ENCODE measurements around the gene DYSF.

The DYSF gene

GRCh38 chr2:71716697-71717624 lies 263.6 kb downstream of the DYSF start:
- DNase-seq: no peak

GRCh38 chr2:71718686-71719085 lies 265.3 kb downstream of the DYSF start:
- DNase-seq: no peak

- DNase-seq: no peak
Measured at GRCh38 chr2:71719520-71720282, 266.3 kb downstream of the DYSF start.

- DNase-seq: no peak
Measured at GRCh38 chr2:71720283-71720560, 266.9 kb downstream of the DYSF start.

GRCh38 chr2:71720596-71721361 lies 267.4 kb downstream of the DYSF start:
- DNase-seq: no peak

GRCh38 chr2:71721362-71721665 lies 268.0 kb downstream of the DYSF start:
- DNase-seq: no peak

- DNase-seq: no peak
Measured at GRCh38 chr2:71721669-71722068, 268.3 kb downstream of the DYSF start.

GRCh38 chr2:71722286-71722685 lies 268.9 kb downstream of the DYSF start:
- no peak for DNase-seq

GRCh38 chr2:71724793-71725192 lies 271.4 kb downstream of the DYSF start:
- no peak for DNase-seq

- DNase-seq: no peak
Measured at GRCh38 chr2:71725836-71726235, 272.5 kb downstream of the DYSF start.

GRCh38 chr2:71727562-71727961 lies 274.2 kb downstream of the DYSF start:
- DNase-seq: no peak

- DNase-seq: no peak
Measured at GRCh38 chr2:71728036-71728435, 274.7 kb downstream of the DYSF start.

GRCh38 chr2:71730785-71731383 lies 277.5 kb downstream of the DYSF start:
- DNase-seq: no peak

GRCh38 chr2:71734620-71735019 lies 281.3 kb downstream of the DYSF start:
- DNase-seq: no peak

GRCh38 chr2:71735676-71736075 lies 282.3 kb downstream of the DYSF start:
- DNase-seq: no peak
